AG04450 (cell line): ENCODE measurements around the gene ZIC5. TPM values are rescaled to one million over a fixed set of nuclear protein-coding genes. Genes with fewer than 3 reads are reported as not detected.

Experiments
- CTCF ChIA-PET: fragments of 300-600, 350-600 bp; formaldehyde crosslinking; extraction: SDS; loops from one replicate; lab custom pipeline; 2022; ENCODE audit warnings: antibody characterized with exemption, inconsistent platforms; lab: Charles Lee
- POLR2A ChIA-PET: fragments of 350-600 bp; formaldehyde crosslinking; extraction: SDS; loops from one replicate; lab custom pipeline; 2021; ENCODE audit warnings: antibody characterized with exemption, inconsistent platforms; lab: Yijun Ruan, JAX
- DNase-seq: peaks from one replicate; pipeline ENCODE4 v3.0.0-alpha.2; 2011; ENCODE audit warnings: low read depth, low spot score
- H3K27ac ChIP-seq: one replicate; pipeline ENCODE4 v1.5.1; 2012; ENCODE audit warnings: low read depth, low read length, control low read depth
- H3K27me3 ChIP-seq: one replicate; pipeline ENCODE4 v1.6.0; 2012; ENCODE audit warnings: low read length; ENCODE audit not compliant: control insufficient read depth, insufficient read depth
- H3K4me3 ChIP-seq: 2 replicates; pipeline ENCODE4 v1.5.1; 2011; ENCODE audit warnings: mild to moderate bottlenecking, low read depth, low read length, control low read depth
- H3K9me3 ChIP-seq: 2 replicates; pipeline ENCODE4 v1.5.1; 2012; ENCODE audit warnings: low read length; ENCODE audit not compliant: control insufficient read depth, insufficient read depth
- polyA plus RNA-seq: library from polyadenylated mRNA; depleted of rRNA; stranded (reverse); fragments of >200 nt; gene quantifications from 2 replicates; pipeline ENCODE4 v1.2.3, GENCODE V29; 2011
- TF ChIP-seq, protein P1 (sequence below): IDR thresholded peaks from 2 replicates; pipeline ENCODE4 v1.5.1; 2011; ENCODE audit warnings: low read depth, low read length, control low read depth, inconsistent platforms

Gene ZIC5
- polyA plus RNA-seq, 1 experiment: not detected

DNA sequence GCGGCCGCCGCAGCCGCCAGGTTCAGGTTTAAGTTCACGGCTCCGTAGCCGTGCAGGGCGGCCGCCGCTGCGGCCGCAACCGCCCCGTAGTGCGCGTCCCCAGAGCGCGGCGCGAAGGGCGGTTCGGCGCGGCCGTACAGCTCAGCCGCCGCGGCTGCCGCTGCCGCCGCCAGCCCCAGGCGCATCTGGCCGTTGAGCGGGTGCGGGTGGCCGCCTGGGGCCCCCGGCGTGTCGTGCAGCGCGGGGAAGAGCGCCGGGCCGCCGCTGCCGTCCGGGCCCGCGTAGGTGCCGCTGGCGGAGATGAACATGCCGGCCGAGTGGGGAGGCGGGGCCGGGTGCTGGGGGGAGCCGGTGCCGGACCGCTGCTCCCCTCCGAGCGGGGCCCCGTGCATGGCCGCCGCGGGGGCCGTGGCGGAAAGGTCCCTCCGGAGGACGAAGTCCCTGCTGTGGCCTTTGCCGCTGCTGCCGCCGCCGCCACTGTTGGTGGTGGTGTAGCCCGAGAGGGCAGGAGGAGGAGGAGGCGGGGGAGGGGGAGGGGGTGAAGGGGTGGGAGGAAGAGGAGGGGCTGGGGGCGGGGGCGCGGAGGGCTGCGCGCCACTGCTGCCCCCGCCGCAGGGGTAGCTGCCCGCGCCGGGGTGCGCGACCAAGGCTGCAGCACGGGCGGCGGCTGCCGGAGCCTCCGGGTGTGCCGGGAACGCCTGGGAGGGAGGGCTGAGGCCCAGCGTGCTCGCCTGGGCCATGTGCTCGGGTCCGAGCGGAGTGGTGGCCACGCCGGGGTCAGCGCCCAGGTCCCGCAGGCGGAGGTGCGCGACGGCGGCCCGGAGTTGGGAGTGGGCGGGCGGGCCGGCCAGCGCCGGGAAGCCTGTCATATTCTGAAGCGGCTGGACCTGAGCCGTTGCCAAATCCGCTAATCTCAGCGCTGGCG, 654 bp downstream of the ZIC5 start:
- TF ChIP-seq, protein P1, sequence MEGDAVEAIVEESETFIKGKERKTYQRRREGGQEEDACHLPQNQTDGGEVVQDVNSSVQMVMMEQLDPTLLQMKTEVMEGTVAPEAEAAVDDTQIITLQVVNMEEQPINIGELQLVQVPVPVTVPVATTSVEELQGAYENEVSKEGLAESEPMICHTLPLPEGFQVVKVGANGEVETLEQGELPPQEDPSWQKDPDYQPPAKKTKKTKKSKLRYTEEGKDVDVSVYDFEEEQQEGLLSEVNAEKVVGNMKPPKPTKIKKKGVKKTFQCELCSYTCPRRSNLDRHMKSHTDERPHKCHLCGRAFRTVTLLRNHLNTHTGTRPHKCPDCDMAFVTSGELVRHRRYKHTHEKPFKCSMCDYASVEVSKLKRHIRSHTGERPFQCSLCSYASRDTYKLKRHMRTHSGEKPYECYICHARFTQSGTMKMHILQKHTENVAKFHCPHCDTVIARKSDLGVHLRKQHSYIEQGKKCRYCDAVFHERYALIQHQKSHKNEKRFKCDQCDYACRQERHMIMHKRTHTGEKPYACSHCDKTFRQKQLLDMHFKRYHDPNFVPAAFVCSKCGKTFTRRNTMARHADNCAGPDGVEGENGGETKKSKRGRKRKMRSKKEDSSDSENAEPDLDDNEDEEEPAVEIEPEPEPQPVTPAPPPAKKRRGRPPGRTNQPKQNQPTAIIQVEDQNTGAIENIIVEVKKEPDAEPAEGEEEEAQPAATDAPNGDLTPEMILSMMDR: no peak
- POLR2A ChIA-PET: no interaction called here
- Histone ChIP-seq H3K27me3 (peaks cover 85% of the 10 kb centered on the region), H3K4me3 (no peak overlapping the region), H3K27ac (no peak overlapping the region), H3K9me3 (peaks cover 29% of the 10 kb centered on the region)
- DNase-seq: no peak
- CTCF ChIA-PET: no interaction called here

DNA sequence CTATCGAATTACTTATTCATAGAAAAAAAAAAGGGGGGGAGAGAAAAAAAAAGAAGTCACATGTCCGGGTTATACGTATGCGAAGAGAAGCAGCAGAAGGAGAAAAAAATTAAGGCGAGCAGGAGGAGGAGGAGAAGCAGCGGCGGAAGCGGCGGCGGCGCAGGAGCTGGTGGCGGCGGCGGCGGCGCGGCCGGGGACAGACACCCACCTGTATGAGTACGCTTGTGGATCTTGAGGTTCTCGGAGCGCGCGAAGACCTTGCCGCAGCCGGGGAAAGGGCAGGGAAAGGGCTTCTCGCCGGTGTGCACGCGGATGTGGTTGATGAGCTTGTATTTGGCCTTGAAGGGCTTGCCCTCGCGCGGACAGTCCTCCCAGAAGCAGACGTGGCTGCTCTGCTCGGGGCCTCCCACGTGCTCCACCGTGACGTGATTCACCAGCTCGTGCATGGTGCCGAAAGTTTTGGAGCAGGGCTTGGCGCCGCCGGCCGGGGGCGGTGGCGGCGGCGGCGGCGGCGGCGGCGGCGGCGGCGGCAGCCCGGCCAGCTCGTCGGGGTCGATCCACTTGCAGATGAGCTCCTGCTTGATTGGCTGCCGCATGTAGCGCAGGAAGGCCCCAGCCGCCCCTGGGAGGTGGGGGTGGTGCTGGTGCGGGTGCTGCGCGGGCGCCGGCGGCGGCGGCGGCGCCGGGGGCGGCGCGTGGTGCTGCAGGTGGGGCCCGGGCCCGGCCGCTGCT, 1.5 kb downstream of the ZIC5 start:
- DNase-seq: no peak
- no peak overlapping the region for H3K27ac ChIP-seq
- TF ChIP-seq, protein P1: no peak
- no peak overlapping the region for H3K4me3 ChIP-seq
- POLR2A ChIA-PET: no interaction called here
- H3K9me3 ChIP-seq: peaks cover 22% of the 10 kb centered on the region; the same call in 1 of the 2 replicates
- CTCF ChIA-PET: no interaction called here
- H3K27me3 ChIP-seq: peaks cover 85% of the 10 kb centered on the region

DNA sequence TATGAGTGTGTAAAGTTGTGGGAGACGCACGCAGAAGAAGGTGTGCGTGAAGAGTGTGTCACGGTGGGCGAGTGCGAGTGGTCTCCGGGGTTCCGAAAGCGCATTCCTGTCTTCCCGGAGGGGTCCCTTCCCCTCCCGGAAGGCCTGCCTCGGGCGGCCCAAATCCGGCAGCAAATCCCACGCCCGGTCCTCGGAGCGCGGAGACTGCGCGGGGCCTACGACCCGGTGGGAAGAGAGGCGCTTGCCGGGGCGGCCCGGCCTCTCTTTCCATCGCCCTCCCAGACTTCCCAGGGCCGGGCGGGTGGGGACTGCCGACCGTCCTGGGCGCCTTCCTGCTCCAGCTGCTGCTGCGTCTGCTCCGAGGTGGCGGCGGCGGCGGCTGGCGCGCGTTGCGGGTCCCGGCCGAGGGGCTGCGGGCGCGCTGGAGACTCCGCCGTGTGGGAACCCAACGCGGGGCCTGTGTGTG, 2.1 kb downstream of the ZIC5 start:
- Histone ChIP-seq H3K27ac (no peak overlapping the region), H3K27me3 (peaks cover 82% of the 10 kb centered on the region), H3K9me3 (peaks cover 16% of the 10 kb centered on the region; the same call in 1 of the 2 replicates), H3K4me3 (no peak overlapping the region)
- no peak for DNase-seq
- POLR2A ChIA-PET: no interaction called here
- CTCF ChIA-PET: no interaction called here
- TF ChIP-seq, protein P1: no peak

DNA sequence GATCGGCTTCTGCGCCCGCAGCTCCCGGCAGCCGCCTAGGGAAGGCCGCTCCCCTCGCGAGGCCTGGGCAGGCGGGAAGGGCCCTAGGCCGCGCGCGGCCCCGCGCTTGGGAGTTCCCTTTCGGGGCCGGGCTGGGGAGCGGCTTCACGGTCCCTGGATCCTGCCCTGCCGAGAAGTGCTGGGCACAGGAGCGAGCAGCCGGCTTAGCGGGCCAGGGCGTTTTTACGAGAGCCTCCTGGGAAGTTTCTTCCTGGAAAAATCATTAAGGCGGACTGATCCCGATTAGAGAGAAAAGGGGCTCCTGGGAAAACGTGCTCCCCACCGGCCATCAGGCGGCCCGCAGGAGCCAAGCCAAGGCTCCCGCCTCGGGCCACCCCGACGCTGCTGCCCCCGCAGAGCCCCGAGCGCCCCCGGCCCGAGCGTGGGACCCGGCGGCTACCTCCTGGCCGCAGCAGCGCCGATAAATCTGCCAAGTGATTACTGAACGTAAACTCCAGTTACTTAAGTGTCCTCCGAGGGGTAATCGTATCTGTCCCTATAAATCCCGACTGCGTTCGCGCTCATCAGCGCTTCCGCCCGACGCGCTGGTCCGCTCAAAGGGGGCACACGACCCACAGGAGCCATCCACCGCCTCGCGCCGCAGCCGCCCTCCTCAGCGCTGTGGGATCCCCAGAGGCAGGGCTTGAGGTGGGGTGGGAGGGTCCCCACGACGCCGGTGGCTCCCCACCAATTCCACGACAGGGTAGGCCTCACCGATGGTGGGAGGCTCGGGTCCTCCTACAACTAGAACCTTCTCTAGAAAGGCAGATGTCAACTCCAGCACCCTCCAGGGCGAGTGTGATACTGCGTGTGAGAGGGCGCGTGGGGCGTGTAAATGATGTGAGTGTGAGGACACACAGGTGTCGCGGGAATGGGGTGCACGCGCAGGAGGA, 2.8 kb downstream of the ZIC5 start:
- POLR2A ChIA-PET: no interaction called here
- DNase-seq: no peak
- Histone ChIP-seq H3K9me3 (peaks cover 16% of the 10 kb centered on the region; the same call in 1 of the 2 replicates), H3K27ac (no peak overlapping the region), H3K27me3 (peaks cover 75% of the 10 kb centered on the region), H3K4me3 (no peak overlapping the region)
- CTCF ChIA-PET: interaction anchor here (0.6 kb wide), 1 partner anchor 351 kb away, joined by 3 read pairs; no protein-coding TSS in a partner anchor
- TF ChIP-seq, protein P1: no peak
